ENCODE data around the gene ADGRL3.

ADGRL3 gene

GRCh38 chr4:61522312-61522711 is 322.2 kb downstream of the ADGRL3 start:
- Histone ChIP-seq H3K9me2 (replicated peaks; ENCODE audit: insufficient read depth, low read length) (no peaks in the 10 kb centered on the region), H3K9ac (ENCODE audit: low read length) (no peak overlapping the region), H3K27me3 (ENCODE audit: low read length) (no peaks in the 10 kb centered on the region), H3K27ac (ENCODE audit: low read depth, low read length) (no peak overlapping the region), H3K4me3 (ENCODE audit: insufficient read depth, low read length, poor library complexity, severe bottlenecking) (no peak overlapping the region), H3K79me2 (ENCODE audit: insufficient read depth, low read length) (no peaks in the 10 kb centered on the region), H3K36me3 (ENCODE audit: low read length) (no peaks in the 10 kb centered on the region), H3K4me2 (ENCODE audit: low read depth, low read length, poor library complexity, severe bottlenecking) (no peak overlapping the region), H3F3A (ENCODE audit: insufficient read depth) (no peaks in the 10 kb centered on the region), H2AFZ (ENCODE audit: low read depth, low read length, severe bottlenecking) (no peak overlapping the region), H4K20me1 (ENCODE audit: low read depth, low read length) (no peaks in the 10 kb centered on the region), H3K9me3 (ENCODE audit: insufficient read depth, low read length) (no peaks in the 10 kb centered on the region)
- no peak for TF ChIP-seq EZH2phosphoT487 (conservative IDR thresholded peaks at IDR 0.05; ENCODE audit: low read length)
- TF ChIP-seq CTCF (IDR thresholded peaks at IDR 0.05; ENCODE audit: insufficient read depth, low read length, poor library complexity, severe bottlenecking) = no peak

GRCh38 chr4:61527888-61528287 is 327.8 kb downstream of the ADGRL3 start:
- no peak overlapping the region for H3K27ac ChIP-seq (ENCODE audit: low read depth, low read length)
- no peak overlapping the region for H3K9ac ChIP-seq (ENCODE audit: low read length)
- no peak for TF ChIP-seq CTCF (IDR thresholded peaks at IDR 0.05; ENCODE audit: insufficient read depth, low read length, poor library complexity, severe bottlenecking)
- no peak for TF ChIP-seq EZH2phosphoT487 (conservative IDR thresholded peaks at IDR 0.05; ENCODE audit: low read length)
- no peaks in the 10 kb centered on the region for H3K27me3 ChIP-seq (ENCODE audit: low read length)
- no peak overlapping the region for H3K4me2 ChIP-seq (ENCODE audit: low read depth, low read length, poor library complexity, severe bottlenecking)
- no peaks in the 10 kb centered on the region for H3K9me3 ChIP-seq (ENCODE audit: insufficient read depth, low read length)
- no peak overlapping the region for H2AFZ ChIP-seq (ENCODE audit: low read depth, low read length, severe bottlenecking)
- H3F3A ChIP-seq (ENCODE audit: insufficient read depth) = no peaks in the 10 kb centered on the region
- H4K20me1 ChIP-seq (ENCODE audit: low read depth, low read length) = no peaks in the 10 kb centered on the region
- no peaks in the 10 kb centered on the region for H3K36me3 ChIP-seq (ENCODE audit: low read length)
- no peaks in the 10 kb centered on the region for H3K79me2 ChIP-seq (ENCODE audit: insufficient read depth, low read length)
- no peak overlapping the region for H3K4me3 ChIP-seq (ENCODE audit: insufficient read depth, low read length, poor library complexity, severe bottlenecking)
- H3K9me2 ChIP-seq (replicated peaks; ENCODE audit: insufficient read depth, low read length) = no peaks in the 10 kb centered on the region

GRCh38 chr4:61528595-61528994 is 328.5 kb downstream of the ADGRL3 start:
- no peak overlapping the region for H2AFZ ChIP-seq (ENCODE audit: low read depth, low read length, severe bottlenecking)
- no peaks in the 10 kb centered on the region for H3K27me3 ChIP-seq (ENCODE audit: low read length)
- H3K4me2 ChIP-seq (ENCODE audit: low read depth, low read length, poor library complexity, severe bottlenecking) = no peak overlapping the region
- TF ChIP-seq CTCF (IDR thresholded peaks at IDR 0.05; ENCODE audit: insufficient read depth, low read length, poor library complexity, severe bottlenecking) (no peak), EZH2phosphoT487 (conservative IDR thresholded peaks at IDR 0.05; ENCODE audit: low read length) (no peak)
- H4K20me1 ChIP-seq (ENCODE audit: low read depth, low read length) = no peaks in the 10 kb centered on the region
- H3K9ac ChIP-seq (ENCODE audit: low read length) = no peak overlapping the region
- H3K4me3 ChIP-seq (ENCODE audit: insufficient read depth, low read length, poor library complexity, severe bottlenecking) = no peak overlapping the region
- no peaks in the 10 kb centered on the region for H3K9me3 ChIP-seq (ENCODE audit: insufficient read depth, low read length)
- no peaks in the 10 kb centered on the region for H3F3A ChIP-seq (ENCODE audit: insufficient read depth)
- H3K36me3 ChIP-seq (ENCODE audit: low read length) = no peaks in the 10 kb centered on the region
- H3K79me2 ChIP-seq (ENCODE audit: insufficient read depth, low read length) = no peaks in the 10 kb centered on the region
- H3K27ac ChIP-seq (ENCODE audit: low read depth, low read length) = no peak overlapping the region
- H3K9me2 ChIP-seq (replicated peaks; ENCODE audit: insufficient read depth, low read length) = no peaks in the 10 kb centered on the region
